ENCODE results near the gene PITPNC1. TPM values are rescaled to one million over a fixed set of nuclear protein-coding genes. Genes with fewer than 3 reads are reported as not detected.
"Not testable (repeated sequence)": the region's sequence is repeated elsewhere in the genome, so short reads cannot be mapped to it uniquely, and the experiment has no call there.

The PITPNC1 gene
- total RNA-seq, 2 experiments from 2014 or later: 40.8 to 42.3 TPM

- ChIA-PET POLR2A (no interaction called here), CTCF (interaction anchor here (0.6 to 5.3 kb wide), 7 partner anchors 14 to 88 kb away, joined by 3 to 46 read pairs (median 10); no protein-coding TSS in a partner anchor)
These were observed 11.9 kb downstream of the PITPNC1 start for GRCh38 chr17:67388986-67389385.

GRCh38 chr17:67390006-67390645 lies 13.0 kb downstream of the PITPNC1 start:
- ChIA-PET CTCF (interaction anchor here (0.7 to 5.3 kb wide), 10 partner anchors 11 to 323 kb away, joined by 3 to 46 read pairs (median 8); no protein-coding TSS in a partner anchor), POLR2A (interaction anchor here (0.6 to 1.5 kb wide), 9 partner anchors 12 to 85 kb away, joined by 3 to 10 read pairs (median 4); partner anchors contain the start of genes PITPNC1 and PSMD12)

- ChIA-PET CTCF (interaction anchor here (0.7 to 5.3 kb wide), 10 partner anchors 12 to 323 kb away, joined by 3 to 46 read pairs (median 8); no protein-coding TSS in a partner anchor), POLR2A (interaction anchor here (0.5 to 1.5 kb wide), 8 partner anchors 14 to 85 kb away, joined by 3 to 7 read pairs (median 5); partner anchors contain the start of genes PITPNC1 and PSMD12)
These were observed 13.7 kb downstream of the PITPNC1 start for GRCh38 chr17:67390646-67391361.

DNA sequence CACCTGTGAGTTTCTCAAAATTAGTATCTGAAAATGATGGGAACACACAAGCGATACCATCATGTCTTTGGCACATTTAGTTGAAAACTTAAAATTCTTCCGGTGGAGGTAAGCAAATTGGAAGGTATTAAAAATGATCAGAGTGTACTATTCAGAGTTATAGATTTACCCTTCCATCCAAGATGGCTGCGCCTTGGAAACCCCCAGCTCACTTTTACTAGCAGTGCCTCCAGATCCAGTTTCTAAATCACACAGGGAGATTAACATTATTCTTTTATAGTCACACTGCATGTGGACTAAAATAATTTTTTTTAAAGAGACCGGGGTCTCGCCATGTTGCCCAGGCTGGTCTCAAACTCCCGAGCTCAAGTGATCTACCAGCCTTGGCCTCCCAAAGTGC lies 15.0 kb downstream of the PITPNC1 start:
- POLR2A ChIA-PET: no interaction called here
- CTCF ChIA-PET: interaction anchor here (1.2 kb wide), 1 partner anchor 40 kb away, joined by 3 read pairs; no protein-coding TSS in a partner anchor

GRCh38 chr17:67393809-67394397 lies 16.8 kb downstream of the PITPNC1 start:
- POLR2A ChIA-PET: no interaction called here
- CTCF ChIA-PET: interaction anchor here (1.0 to 2.3 kb wide), 4 partner anchors 14 to 82 kb away, joined by 3 to 7 read pairs (median 4); no protein-coding TSS in a partner anchor

DNA sequence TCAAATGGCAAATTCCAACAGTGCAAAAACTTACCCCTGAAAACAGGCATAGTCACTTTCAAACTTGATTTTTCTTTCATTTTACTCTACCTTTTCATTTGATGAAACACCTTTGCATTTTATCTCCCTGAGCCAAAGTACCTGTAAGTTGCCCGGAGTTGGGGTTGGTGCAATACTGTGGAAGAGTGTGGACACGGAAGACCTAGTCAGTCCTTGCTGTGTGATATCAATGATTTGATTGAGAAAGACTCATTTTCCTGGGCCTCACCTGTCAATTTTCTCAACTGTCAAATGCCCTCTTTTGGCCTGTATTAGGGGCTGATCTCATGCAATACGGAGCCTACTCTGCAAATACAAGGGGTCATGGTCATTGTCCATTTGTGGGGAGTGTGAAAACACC lies 22.6 kb downstream of the PITPNC1 start:
- CTCF ChIA-PET: no interaction called here

DNA sequence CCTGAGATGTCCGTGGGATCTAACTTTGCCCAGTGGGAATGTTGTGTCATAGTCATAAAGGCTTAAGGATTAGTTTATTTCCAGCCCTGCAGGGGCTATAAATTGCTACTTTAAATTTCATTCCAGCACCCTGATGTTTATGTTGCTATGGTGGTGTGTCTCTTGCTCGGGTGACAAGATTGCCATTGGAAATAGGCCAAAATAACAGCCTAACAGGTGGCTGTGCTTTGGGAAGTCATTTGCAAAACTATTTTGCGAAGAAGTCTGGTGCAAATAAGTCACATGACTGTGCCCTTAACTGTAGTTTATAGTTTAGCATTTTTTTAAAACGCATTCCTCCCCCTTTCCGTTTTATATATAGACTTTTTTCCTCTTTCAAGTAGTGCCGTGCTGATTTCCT lies 23.1 kb downstream of the PITPNC1 start:
- ChIA-PET CTCF (no interaction called here), POLR2A (interaction anchor here (0.6 kb wide), 1 partner anchor 68 kb away, joined by 4 read pairs; no protein-coding TSS in a partner anchor)

More for the DNA sequence above, 22.6 kb downstream of the PITPNC1 start:
- POLR2A ChIA-PET: no interaction called here

DNA sequence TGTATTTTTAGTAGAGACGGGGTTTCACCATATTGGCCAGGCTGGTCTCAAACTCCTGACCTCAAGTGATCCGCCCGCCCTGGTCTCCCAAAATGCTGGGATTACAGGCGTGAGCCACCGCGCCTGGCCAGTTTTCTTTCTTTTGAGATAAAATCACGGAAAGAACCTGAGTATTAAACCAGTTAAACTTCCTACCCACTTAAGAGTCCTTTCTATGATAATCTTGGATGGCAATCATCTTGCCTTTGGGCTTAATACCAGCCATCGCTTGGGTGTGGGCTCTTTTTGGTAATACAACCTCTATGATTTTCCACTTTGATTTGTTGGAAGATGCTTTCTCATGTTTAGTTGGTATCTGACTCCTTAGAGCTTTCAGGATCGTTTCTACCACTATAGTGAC lies 24.0 kb downstream of the PITPNC1 start:
- CTCF ChIA-PET: no interaction called here

DNA sequence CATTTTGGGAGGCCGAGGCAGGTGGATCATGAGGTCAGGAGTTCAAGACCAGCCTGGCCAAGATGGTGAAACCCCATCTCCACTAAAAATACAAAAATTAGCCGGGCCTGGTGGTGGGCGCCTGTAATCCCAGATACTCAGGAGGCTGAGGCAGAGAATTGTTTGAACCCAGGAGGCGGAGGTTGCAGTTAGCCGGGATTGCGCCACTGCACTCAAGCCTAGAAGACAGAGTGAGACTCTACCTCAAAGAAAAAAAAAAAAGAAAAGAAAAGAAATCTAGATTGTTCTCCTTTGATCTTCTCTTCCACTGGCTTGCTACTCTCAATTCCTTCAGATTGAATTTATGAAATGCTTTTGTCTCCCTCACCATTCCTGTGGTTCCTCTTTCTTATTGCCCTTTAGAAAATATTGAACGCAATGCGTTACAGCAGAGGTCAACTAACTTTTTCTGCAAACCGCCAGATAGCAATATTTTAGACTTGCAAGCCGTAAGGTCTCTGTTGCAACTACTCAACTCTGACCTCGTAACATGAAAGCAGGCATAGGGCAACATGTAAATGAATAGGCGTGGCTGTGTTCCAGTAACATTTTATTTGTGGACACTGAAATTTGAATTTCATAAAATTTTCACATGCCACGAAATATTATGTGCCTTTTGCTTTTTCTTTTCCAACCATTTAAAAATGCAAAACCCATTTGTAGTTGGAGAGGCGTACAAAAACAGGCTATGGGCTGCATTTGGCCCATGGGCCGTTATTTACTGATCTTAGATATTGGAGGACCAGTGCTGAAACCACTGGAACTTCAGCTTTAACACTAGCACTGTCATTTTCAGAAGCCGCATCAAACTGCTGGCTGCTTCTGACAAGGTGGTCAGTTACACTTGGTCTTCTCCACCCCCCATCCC lies 24.8 kb downstream of the PITPNC1 start:
- CTCF ChIA-PET: interaction anchor here (1.1 to 1.4 kb wide), 2 partner anchors 64 to 74 kb away, joined by 3 read pairs; no protein-coding TSS in a partner anchor
- POLR2A ChIA-PET: interaction anchor here (0.6 kb wide), 2 partner anchors 75 to 249 kb away, joined by 3 to 4 read pairs; no protein-coding TSS in a partner anchor

More for the DNA sequence above, 24.0 kb downstream of the PITPNC1 start:
- POLR2A ChIA-PET: no interaction called here

DNA sequence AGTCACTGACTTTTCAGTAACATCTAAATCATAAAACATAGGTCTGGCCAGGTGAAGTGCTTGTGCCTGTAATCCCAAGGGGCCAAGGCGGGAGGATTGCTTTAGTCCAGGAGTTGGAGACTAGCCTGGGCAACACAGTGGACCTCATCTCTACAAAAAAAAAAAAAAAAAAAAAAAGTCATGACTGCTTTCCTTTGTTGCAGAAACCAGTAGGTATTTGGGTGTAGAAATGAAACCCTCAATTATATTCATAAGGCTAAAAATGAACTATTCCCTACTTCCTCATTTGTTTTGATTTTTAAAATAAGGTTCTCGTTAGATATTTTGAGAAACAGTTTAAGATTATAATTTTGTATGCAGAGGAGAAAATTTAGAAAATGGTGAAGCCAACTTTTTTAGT lies 26.0 kb downstream of the PITPNC1 start:
- POLR2A ChIA-PET: no interaction called here
- CTCF ChIA-PET: interaction anchor here (0.6 to 1.4 kb wide), 2 partner anchors 24 to 62 kb away, joined by 3 read pairs; no protein-coding TSS in a partner anchor

GRCh38 chr17:67403483-67403882 lies 26.4 kb downstream of the PITPNC1 start:
- ChIA-PET POLR2A (no interaction called here), CTCF (interaction anchor here (1.4 kb wide), 1 partner anchor 62 kb away, joined by 3 read pairs; no protein-coding TSS in a partner anchor)

GRCh38 chr17:67408455-67408830 lies 31.4 kb downstream of the PITPNC1 start:
- CTCF ChIA-PET, POLR2A ChIA-PET: not testable (repeated sequence)

DNA sequence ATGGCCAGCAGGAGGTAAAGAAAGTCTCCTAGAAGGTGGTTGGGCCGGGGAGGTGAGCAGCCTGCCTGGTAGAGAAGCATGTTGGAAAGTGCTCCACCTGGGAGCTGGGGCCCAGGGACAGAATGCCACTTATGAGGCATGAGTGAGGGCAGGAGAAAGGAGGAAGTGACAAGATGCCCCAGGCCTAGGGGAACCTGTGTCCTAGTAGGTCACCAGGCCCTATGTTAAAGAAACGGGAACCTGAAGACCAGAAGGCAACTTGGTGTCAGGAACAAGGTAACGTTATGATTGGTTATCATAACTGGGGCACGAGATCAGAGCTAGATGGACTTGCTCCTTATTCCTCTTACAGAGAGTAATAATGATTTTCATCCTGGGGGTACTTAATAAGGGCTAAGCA lies 34.3 kb downstream of the PITPNC1 start:
- POLR2A ChIA-PET: no interaction called here
- CTCF ChIA-PET: no interaction called here

GRCh38 chr17:67412032-67412431 lies 35.0 kb downstream of the PITPNC1 start:
- POLR2A ChIA-PET: no interaction called here
- CTCF ChIA-PET: no interaction called here

GRCh38 chr17:67412941-67413340 lies 35.9 kb downstream of the PITPNC1 start:
- ChIA-PET CTCF (no interaction called here), POLR2A (no interaction called here)

GRCh38 chr17:67413388-67413787 lies 36.3 kb downstream of the PITPNC1 start:
- ChIA-PET POLR2A (no interaction called here), CTCF (no interaction called here)

DNA sequence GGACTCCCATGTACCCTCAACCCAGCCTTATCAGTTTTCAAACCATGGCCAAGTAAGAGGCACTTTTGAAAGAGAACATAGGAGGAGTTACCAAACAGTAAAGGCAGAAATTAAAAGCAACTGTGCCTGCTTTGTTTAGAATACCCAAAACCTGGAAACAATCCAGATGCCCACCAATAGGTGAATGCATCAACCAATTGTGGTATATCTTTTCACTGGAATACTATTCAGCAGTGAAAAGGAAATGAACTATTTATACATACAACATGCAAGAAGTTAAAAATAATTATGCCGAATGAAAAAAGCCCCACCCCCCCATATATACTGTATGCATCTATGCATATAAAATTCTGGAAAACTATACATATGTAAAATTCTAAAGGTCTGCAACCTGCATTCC lies 37.0 kb downstream of the PITPNC1 start:
- ChIA-PET CTCF (no interaction called here), POLR2A (no interaction called here)

DNA sequence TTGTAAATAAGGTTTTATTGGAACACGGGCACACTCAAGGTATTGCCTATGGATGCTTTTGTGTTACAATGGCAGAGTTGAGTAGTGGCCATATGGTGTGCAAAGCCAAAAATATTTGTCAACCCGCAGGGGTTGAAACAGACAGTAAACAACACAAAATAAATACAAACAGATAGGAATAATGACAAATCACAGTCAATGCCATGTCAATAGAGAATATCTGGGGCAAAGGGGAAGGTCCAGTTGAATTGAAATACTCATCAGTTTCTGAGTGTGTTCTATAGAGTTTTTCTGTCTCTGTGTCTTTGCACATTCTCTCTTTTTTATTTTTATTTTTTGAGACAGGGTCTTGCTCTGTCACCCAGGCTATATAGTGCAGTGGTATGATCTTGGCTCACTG lies 37.5 kb downstream of the PITPNC1 start:
- ChIA-PET CTCF (no interaction called here), POLR2A (no interaction called here)

- ChIA-PET CTCF (no interaction called here), POLR2A (no interaction called here)
These were observed 38.2 kb downstream of the PITPNC1 start for GRCh38 chr17:67415291-67415690.

All from activated CD8-positive, alpha-beta memory T cell treated with anti-CD3 and anti-CD28 coated beads for 36 hours (primary cell).